Putamen (tissue), 1 donor: ENCODE data around the gene C19orf81.
"Not testable (repeated sequence)": the region's sequence is repeated elsewhere in the genome, so short reads cannot be mapped to it uniquely, and the experiment has no call there.

Experiments
- DNase-seq: peaks from one replicate; pipeline ENCODE4 v3.0.0-alpha.2; 2016; ENCODE audit warnings: low spot score

C19orf81 gene

GRCh38 chr19:50649433-50650391 is at the start of gene C19orf81:
Gene C19orf81, plus strand, starts transcription at chr19:50649445. Its CDS starts 0 bp downstream, at chr19:50649445.
- DNase-seq = no peak

GRCh38 chr19:50601407-50602088 is 47.7 kb upstream of the C19orf81 start:
- no peak for DNase-seq

GRCh38 chr19:50602089-50602422 is 47.2 kb upstream of the C19orf81 start:
- no peak for DNase-seq

- DNase-seq = no peak
These were observed 46.7 kb upstream of the C19orf81 start for GRCh38 chr19:50602496-50602895.

- no peak for DNase-seq
These were observed 46.3 kb upstream of the C19orf81 start for GRCh38 chr19:50602935-50603334.

- DNase-seq = not testable (repeated sequence)
These were observed 44.8 kb upstream of the C19orf81 start for GRCh38 chr19:50604264-50605073.

GRCh38 chr19:50606059-50606836 is 43.0 kb upstream of the C19orf81 start:
- DNase-seq = not testable (repeated sequence)

GRCh38 chr19:50607388-50607787 is 41.9 kb upstream of the C19orf81 start:
- DNase-seq = no peak

- peak; percentile 94 for DNase-seq
These were observed 41.1 kb upstream of the C19orf81 start for GRCh38 chr19:50607874-50608785.

- DNase-seq = not testable (repeated sequence)
These were observed 36.5 kb upstream of the C19orf81 start for GRCh38 chr19:50612504-50613404.

GRCh38 chr19:50618379-50618778 is 30.9 kb upstream of the C19orf81 start:
- DNase-seq = not testable (repeated sequence)

- not testable (repeated sequence) for DNase-seq
These were observed 30.1 kb upstream of the C19orf81 start for GRCh38 chr19:50619184-50619583.

GRCh38 chr19:50620394-50620906 is 28.8 kb upstream of the C19orf81 start:
- not testable (repeated sequence) for DNase-seq

- no peak for DNase-seq
These were observed 24.2 kb upstream of the C19orf81 start for GRCh38 chr19:50624949-50625600.

GRCh38 chr19:50626011-50626410 is 23.2 kb upstream of the C19orf81 start:
- DNase-seq = no peak

GRCh38 chr19:50626795-50627194 is 22.4 kb upstream of the C19orf81 start:
- no peak for DNase-seq

- DNase-seq = no peak
These were observed 21.1 kb upstream of the C19orf81 start for GRCh38 chr19:50628146-50628545.

GRCh38 chr19:50628551-50628950 is 20.7 kb upstream of the C19orf81 start:
- no peak for DNase-seq
